Activated effector memory CD4-positive, alpha-beta T cell treated with Interleukin-2 at 50 U/mL for 16 hours (primary cell): ENCODE results near the gene CLCN6.
"Not testable (repeated sequence)": the region's sequence is repeated elsewhere in the genome, so short reads cannot be mapped to it uniquely, and the experiment has no call there.

ENCODE experiments used
- DNase-seq: peaks from one replicate; pipeline ENCODE4 v3.0.0-alpha.2; 2020

CLCN6 gene

DNA sequence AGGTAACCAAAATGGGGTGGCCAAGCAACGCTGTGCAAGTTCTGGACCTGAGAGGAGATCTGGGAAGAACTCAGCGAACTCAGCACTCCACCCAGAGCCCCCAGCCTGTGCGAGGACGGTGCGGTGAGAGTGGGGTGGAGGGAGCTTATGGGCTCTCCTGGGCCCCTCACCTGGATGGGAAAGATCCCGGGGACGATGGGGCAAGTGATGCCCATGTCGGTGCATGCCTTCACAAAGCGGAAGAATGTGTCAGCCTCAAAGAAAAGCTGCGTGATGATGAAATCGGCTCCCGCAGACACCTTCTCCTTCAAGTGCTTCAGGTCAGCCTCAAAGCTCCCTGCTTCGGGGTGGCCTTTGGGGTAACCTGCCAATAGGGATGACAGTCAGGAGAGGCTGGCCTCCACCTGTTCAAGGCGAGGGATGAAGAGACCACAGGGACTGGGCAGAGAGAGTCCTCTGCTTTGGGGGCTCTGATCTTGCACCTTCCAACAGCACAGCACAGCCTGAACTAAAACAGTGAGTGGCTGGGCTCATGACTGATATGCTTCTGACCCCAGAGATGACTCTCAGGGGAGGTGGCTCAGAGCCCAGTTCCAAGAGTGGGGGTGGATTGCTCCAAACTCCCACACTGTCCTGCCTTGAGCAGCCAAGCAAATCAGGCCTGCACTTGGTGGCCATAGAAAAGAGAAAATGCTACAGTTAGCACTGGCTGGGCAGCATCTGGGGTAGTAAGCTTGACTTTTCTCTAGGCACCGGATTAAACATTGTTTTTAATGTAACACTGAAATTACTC, 9.8 kb upstream of the CLCN6 start:
- DNase-seq, result no peak

DNA sequence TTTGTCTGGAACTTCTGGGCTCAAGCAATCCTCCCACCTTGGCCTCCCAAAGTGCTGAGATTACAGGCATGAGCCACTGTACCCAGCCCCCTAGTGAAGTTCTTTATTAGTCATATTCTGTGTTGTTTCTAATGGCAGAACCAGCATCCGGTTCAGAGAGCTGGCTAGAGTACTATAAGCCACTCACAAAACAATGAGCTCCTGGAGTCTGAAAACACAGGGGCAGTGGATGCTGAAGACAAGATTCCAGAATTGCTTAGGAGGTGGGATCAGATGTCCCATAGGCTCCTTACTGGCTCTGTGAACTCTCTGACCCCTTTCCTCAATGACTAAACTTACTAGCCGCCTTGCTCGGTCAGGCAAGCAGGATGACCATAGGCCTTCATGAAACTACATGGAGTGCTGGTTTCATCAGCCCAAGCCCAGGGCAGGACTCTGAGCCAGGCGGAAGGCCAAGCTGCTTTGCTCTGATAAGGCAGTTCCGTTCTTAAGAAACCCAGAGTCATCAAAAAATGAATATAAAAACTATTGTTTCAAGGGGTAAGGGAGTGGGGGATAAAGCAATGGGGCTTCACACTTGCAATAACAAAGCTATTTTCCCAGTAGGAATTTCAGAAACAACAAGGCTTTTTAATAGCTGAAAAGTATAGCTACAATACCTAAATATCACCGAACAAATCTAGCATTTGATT, 8.3 kb upstream of the CLCN6 start:
- no peak for DNase-seq

DNA sequence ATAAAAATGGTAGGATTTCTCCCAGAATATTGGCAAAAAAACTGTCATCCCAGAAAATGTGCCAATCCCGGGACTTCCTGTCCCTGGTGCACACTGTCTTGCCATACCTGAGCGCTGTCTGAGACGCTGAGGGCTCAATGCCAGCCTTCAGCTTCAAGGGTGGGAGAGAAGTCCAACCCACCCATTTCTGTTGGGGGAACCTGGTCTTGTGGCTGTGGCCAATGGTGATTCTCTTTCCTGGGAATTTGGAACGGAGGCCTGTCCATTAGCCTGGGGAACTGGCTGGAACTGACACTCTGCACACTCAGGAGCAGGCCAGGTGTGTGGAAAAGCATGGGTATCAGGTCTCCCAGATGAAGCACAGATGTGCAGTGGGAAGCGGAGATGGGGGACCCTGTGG, 6.9 kb upstream of the CLCN6 start:
- DNase-seq, result no peak

DNA sequence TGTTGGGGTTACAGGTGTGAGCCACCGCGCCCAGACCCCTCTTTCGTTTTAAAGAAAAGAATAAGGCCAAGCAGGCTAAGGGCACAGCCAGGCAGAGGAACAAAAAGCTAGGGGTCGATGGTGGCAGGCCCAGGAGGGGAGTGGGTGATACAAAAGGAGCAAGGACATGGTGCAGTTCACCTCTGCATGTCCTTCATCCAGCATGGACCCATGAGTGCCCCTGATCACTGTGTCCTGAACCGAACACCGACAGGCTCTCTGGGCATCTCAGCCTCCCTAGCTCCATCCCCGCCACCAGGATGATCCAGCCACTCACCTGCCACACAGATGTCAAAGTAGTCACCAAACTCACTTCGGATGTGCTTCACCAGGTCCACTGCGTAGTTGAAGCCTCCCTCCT, 6.1 kb upstream of the CLCN6 start:
- no peak for DNase-seq

DNA sequence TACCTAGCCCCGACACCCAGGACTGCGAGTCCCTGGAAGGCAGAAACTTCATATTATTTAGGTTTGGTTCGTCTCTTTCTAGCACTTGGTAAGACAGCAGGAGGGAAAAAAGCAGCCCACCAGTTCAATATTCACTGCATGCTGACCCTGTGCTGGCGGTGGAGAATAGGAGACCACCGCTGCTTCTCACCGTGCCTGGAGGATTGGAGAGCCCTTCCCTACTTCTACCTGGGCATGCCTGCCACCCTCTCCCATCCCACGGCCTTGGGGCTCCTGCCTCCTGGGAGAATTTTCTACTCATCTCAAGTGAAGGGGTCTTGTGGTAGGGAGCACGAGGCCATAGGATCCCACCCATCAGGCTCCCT, 5.6 kb upstream of the CLCN6 start:
- DNase-seq, result no peak

DNA sequence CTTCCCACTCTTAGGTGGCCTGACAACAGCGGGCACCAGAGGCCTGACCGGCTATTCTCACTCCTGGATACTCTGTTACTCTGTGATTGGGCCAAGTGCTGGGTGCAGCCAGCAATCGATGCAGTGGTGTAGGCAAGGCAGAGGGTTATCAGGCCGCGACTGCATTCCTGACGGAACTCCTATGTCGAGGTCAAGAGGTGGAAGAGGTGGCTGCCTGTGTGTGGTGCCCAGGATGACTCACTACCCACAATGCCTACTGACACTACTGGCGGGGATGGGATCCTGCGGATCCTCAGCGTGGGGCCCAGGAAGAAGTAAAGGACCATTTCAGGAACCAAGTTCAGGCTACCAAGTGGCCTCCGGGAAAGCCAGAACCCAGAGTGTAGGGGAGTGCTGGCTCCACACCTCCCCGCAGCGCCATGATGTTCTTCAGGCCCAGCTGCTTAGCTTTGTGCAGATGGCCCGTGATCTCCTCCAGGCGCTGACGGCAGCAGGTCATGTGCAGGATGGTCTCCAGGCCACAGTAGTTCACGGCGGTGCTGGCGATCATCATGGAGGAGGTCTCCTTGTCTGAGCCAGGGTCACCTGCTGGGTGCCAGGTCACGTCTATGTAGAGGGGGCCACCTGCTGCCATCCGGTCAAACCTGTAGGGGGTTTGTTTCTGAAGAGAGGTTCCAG, 5.1 kb upstream of the CLCN6 start:
- DNase-seq, result no peak

DNA sequence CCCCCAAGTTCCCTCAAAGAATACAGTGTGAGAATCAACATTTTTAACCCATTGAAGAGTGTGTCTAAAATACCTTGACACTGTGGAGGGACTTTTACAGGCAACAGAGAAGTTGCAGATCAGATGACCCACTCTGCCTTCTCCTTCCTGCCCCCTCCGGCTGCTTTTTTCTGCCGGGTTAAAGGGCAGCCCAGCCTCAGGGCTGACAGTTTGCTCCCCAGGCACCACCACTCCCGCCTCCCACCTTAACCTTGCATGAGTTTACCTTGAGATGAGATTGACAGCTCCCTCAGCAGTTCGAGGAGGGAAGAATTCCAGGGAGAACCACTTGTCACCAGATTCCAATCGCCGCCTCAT, 3.4 kb upstream of the CLCN6 start:
- DNase-seq, result no peak

DNA sequence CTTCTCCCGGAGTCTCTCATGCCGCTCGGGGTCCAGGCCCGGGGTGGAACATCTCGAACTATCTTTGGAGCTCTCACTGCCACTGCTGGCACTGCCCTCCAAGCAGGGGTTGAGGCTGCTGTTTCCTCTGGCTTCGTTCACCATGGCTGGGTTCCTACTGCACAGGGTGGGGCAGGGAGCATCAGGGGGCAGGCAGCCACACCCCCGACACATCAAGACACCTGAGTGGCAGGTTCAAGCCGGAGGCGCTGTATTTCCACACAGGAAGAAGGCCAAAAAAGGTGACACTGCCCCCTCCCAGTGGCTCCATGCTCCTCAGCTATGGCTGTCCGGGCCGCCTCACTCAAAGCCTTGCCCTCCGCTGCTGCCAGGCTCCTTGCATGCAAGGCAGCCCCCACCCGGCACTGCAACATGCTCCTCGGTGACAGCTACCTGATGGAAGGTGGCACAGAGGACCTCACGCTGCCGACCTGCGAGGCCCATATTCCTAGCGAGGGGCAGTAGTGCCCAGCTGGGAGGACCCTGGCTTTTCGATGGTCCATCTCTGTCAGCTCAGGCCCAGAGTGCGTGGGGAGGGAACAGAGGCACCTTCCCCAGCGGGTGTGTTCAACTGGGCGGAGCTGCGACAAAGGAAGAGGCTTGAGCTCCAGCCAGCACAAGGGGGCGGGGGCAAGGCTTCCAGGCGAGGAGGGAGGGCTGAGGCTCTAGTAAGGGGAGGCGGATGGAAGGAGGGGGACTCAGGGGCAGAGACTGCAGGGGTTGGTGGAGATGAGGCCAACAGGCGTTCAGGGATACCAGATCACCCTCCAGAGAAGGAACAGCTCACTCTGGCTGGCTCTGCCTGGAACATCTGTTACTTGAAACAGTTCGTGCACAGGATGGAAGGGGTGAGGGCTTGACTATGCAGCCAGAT, 2.8 kb upstream of the CLCN6 start:
- peak; percentile 67 for DNase-seq

DNA sequence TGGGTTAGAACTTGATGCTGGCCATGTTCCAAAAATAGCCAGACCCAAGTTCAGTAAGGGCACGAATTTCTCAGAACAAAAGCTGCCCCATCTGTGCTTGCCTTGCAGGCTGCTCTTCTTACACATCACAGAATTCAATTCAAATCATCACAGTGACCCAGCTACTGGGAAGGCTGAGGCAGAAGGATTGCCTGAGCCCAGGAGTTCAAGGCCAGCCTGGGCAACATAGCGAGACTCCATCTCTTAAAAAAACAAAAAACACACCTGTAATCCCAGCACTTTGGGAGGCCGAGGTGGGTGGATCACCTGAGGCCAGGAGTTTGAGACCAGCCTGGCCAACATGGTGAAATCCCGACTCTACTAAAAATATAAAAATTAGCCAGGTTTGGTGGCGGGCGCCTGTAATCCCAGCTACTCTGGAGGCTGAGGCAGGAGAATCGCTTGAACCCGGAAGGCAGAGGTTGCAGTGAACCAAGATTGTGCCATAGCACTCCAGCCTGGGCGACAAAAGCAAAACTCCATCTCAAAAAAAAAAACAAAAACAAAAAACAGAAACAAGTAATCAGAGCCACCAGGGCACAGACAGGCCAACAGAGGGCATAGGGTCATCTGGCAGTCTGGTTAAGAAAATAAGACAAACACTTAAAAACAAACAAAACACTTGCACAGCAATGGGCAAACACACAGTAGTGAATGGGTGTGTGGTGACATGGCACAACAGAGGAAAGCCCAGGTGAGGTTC, 1.9 kb upstream of the CLCN6 start:
- not testable (repeated sequence) for DNase-seq

DNA sequence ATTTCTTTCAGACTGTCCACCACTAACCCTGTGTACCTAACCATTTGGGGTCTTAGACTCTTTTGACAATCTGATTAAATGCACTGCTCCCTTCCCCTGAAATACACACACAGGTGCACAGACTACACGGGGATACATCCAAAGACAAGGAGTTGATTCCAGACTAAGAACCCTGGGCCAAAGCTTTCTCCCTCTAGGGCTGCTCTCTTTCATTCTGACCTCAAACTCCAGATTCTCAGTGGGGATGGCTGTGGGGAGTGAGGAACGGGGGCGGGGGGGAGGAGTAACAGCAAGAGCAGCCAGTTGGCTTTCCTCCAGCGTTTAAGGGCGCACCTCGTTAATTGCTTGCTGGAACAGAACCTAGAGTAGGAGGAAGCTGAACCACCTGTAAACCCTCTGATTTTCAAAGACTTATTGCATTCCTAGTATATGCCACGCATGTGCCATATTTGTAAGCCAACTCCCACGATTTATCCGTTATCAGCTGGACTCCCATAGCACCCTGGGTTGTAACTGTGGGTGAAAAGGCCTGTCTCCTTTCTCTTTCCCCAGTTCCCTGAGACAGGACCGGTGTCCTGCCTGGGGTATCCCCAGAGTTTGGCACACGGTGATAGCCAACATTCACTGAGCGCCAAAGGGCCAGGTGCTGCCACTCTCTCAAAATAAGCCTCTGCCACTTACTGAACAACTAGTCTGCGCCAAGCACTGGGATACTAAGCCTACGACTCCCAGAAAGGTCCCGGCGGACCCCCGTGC, 1.1 kb upstream of the CLCN6 start:
- no peak for DNase-seq

DNA sequence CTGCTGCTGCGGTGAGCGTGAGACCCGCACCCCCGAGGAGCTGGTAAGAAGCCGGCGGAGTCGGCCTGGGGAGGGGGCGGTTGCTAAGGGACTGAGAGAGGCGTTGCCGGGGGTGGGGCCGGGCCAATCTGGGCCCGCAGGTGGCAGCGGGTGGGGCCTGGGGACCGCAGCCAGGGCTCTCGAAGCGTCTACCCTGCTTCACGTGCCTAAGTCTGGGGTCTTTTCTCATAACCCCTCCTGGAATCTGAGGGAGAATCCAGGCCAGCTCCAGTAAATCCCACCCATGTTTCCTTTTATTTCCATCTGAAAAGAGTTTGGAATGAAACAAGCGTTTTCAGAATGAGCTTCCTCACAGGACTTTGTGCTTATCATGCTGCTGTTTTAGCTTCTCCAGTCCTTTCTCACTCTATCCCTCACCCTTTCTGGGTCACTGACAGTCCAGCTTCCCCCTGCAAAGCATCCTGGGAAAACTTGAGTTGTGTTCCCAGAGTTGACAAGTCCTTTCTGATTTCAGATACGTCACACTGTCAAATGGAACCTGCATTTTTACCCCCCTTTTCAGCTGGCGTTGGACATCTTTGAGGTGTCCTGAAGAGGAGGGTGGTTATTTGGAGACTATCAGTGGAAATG, 431 bp downstream of the CLCN6 start:
- no peak for DNase-seq

DNA sequence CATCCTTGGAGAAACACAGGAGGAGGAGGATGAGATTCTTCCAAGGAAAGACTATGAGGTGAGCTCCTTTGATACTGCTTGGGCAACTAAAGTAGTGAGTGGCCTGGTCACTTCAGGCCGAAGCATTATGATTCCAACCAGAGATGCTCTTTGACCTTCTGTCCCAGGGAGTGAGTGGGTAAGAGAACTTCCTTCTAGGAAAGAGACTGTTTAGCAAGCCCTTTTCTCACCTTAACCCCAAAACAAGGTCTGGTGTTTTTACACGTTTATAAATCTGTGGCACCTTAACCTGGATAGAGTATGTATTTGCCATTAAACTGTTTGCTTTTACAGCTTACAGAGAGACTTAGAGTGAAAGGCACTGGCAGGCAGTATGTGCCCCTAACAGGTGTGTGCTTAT, 1.1 kb downstream of the CLCN6 start:
- DNase-seq, result no peak

DNA sequence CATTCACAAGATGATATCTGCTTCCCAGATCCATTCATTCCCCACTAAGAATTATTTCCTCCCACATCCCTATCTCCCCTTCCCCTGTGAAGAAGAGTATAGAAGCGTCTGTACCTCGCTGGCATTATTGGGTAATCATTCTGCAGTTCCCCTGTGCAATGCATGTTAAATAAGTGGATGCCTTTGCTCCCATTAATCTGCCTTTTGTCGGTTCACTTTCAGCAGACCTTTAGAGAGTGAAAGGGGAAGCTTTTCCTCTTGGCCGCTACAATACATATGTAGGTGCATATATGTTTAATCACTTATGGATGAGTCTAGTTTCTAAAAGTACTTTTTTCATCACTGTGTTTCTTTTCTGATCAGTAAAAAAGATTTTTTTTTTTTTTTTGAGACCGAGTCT, 7.0 kb downstream of the CLCN6 start:
- no peak for DNase-seq

DNA sequence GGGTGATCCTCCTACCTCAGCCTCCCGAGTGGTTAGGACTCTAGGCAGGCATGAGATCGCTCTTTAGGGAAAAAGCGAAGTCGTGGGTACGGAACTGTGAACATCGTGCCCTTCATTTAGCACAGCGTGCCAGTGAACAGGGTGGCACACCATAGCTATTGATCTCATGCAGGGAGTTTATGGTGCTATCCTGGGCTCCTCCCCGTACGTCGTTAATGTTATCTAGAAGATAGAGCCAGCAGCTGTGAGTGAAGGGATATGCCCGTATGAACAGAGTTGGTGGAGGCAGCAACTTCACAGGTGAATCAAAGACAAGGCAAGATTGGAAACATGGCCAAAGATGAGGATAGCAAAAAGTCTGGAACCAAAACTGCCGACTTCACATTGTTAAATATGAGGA, 11.2 kb downstream of the CLCN6 start:
- DNase-seq, result no peak

DNA sequence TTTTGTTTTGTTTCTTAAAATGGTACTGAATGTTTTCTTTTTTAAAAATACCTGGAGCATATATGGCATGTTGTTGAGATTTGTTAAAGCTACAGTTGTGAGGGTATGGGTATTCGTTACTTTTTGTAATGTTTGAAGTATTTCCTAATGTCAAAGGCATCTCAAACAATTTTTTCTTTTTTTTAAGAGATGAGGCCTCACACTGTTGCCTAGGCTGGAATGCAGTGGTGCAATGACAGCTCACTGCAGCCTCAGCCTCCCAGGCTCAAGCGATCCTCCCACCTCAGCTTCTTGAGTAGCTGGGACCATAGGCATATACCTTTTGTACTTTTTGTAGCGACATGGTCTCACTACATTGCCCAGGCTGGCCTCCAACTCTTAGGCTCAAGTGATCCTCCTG, 16.1 kb downstream of the CLCN6 start:
- DNase-seq, result no peak

DNA sequence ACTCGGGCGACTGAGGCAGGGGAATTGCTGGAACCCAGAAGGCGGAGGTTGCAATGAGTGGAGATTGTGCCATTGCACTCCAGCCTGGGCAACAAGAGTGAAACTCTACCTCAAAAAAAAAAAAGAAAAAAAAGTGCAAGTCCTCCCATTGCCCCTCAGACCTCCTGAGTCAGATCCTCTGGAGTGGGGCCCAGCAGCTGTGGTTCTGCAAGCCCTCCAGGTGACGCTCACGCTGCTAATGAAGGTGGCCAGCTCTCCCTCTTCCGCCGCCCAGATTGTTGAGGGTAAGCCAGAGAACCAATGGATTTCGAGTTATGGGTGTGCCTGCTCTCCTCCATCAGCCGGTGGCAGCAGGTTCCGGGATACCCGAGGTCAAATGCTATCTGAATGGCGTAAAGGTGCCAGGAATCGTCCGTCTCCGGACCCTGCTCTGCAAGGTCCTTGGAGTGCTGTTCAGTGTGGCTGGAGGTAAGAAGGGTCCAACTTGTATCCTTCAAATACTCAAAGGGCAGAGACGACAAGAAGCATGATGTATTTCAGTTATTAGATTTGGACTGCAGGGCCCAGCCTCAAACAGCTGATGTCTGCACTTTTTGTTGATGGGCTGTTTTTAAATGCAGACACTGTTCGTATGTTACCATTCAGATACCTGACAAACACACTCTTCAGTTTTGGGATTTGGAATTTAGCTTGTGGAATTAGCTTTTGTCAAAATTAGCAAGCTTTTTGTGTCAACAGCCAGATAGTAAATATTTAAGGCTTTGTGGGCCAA, 17.6 kb downstream of the CLCN6 start:
- DNase-seq, result no peak

DNA sequence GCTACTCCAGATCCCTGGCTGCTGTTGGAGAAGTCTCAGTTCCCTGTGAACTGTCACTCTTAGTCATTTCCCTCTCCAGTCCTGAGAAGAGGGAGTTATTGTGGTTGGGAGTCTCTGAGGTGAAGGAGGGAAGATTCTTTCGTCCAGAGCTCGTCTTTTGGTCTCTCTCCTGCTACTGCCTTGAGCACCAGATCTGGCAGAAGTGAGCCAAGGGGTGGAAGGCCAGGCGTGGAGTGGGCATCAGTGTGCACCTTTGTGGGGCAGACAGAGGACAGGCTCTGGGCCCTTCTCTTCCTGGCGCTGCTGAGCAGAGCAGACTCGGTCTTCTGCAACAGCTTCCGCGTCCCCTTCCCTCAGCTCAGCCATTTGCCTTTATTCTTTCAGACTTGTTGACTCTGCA, 19.1 kb downstream of the CLCN6 start:
- no peak for DNase-seq

DNA sequence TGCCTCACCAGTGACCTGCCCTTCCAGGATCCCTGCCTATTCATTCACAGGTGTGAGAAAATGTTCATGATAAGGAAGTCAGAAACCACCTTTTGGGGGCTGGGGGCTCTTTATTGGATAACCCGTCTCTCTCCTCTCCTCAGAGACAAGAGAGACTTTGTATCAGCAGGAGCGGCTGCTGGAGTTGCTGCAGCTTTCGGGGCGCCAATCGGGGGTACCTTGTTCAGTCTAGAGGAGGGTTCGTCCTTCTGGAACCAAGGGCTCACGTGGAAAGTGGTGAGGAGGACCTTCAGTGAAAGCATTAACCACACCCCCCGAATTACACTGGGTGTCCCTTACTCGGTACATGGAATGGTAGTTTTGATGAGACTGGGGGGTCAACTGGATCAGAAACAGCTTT, 21.0 kb downstream of the CLCN6 start:
- no peak for DNase-seq

DNA sequence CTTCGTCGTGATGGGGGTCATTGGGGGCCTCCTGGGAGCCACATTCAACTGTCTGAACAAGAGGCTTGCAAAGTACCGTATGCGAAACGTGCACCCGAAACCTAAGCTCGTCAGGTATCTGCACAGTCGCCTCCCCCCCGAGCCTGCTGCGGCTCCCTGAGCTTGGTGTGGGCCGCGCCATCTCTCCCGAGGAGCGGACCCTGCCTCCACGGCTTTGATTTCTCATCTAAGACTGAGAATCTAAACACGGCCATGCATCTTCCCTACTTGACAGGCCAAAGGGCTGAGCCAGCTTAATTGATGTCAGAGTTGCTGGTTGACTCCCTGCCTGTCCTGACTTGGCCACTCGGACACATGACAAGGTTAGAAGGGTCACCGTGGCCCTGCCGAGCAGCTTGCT, 22.5 kb downstream of the CLCN6 start:
- no peak for DNase-seq

DNA sequence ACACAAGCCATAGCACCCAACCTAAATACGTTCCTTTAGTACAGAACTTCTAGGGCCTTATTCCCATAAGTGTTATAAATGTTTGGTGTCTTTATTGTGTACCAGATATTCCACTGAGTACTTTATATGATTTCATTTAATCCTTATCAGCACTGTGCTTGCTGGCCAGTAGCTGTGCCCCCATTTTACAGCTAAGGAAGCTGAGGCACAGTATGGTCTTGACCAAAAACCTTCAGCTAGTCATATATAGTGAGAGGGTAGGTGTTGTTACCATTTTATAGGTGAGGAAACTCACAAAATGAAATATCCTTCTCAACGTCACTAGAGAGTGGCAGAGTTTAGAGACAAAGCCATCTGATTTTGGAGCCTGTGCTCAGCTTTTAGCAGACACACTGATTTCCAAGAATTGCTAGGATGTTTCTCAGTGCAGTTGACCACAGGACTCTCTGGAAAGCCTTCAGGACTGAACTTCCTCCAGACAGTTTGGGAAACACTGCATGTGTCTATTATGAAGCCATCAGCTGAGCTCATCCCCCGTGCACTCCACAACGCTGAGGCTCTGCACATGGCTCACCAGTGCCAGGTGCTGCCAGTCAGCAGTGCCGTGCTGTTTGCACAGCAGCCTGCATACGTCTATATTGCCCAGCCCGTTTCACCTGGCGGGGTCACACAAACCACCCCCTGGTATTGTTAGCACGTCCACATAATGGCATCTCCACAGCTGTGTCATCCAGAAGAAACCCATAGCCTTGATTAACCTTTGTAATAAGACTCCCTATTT, 26.1 kb downstream of the CLCN6 start:
- DNase-seq, result no peak
